T-helper 1 cell treated with Interleukin-12 subunit alpha and Interleukin-12 subunit beta and Interleukin-4 antibody, amounts not matched to agents 30 ng/mL and 1 ng/mL, for 36 hours (primary cell): ENCODE results near the gene DSCAML1. TPM values are rescaled to one million over a fixed set of nuclear protein-coding genes. Genes with fewer than 3 reads are reported as not detected.

Source experiments
- intact Hi-C: fragments of 100-400 bp; cut with micrococcal nuclease; formaldehyde crosslinking; loops from one replicate; pipeline ENCODE4 v1.15.1; 2024
- total RNA-seq: library from RNA; stranded (reverse); gene quantifications from 2 replicates; pipeline ENCODE4 v1.2.3, GENCODE V29; 2022

DSCAML1 gene
- total RNA-seq, 1 donor from 2014 or later, result 0.27 TPM

DNA sequence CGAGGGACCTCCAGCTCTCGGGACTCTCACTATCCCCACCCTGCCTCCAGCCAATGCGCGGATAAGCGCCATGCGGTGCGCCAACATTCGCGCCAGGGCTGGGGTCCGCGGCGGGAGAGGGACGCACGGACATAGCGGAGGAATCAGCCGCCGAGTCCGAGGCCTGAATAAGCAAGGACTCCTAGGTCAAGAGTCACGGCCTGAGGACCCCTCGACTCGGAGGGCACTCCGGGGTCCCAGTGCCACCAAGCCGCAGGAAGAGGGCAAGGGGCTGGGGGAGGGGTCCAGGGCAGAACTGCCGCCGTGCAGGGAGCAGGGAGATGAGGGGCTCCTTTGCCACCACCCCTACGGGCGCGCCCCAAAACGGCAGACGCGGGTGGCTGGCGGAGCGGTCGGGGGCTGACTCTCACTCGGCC lies 552 bp downstream of the DSCAML1 start:
- intact Hi-C loops, result no loop called here

DNA sequence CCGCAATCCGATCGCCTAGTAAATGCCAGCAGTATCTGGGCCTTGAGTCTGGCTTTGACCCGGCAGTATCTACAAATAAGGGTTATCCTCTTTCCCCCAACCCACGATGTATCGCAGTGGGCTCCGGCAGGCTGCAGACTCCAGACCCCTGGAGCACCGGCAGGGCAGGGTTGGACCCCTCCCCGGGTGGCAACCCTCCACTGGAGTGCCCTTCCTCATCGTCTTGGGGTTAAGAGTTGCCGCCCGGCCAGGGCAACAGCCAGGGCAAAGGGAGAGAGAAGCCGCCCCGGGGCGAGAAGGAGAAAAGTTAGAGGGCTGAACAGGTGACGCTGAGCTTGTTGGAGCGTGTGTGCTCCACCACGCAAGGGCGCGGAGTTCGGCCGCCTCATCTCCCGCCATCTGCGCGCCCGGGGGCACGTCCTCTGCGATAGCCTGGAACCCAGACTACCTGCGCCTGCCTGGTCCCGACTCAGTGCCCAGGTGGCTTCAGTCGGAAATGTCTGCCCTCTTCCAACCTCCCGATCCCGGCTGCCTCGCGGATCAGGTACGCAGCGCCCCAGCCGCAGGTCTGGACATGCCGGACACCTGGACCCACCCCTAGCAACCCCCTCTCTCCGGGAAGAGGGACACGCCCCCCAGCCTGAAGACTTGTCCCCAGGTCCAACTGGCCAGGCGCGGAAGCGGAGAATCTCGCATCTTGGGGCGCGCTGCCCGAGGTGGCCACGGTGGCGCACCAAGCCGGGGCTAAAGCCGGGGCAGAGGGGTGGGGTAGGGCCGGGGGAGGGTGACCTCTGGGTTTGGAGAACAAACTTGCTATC lies 1.2 kb downstream of the DSCAML1 start:
- intact Hi-C loops, result no loop called here

DNA sequence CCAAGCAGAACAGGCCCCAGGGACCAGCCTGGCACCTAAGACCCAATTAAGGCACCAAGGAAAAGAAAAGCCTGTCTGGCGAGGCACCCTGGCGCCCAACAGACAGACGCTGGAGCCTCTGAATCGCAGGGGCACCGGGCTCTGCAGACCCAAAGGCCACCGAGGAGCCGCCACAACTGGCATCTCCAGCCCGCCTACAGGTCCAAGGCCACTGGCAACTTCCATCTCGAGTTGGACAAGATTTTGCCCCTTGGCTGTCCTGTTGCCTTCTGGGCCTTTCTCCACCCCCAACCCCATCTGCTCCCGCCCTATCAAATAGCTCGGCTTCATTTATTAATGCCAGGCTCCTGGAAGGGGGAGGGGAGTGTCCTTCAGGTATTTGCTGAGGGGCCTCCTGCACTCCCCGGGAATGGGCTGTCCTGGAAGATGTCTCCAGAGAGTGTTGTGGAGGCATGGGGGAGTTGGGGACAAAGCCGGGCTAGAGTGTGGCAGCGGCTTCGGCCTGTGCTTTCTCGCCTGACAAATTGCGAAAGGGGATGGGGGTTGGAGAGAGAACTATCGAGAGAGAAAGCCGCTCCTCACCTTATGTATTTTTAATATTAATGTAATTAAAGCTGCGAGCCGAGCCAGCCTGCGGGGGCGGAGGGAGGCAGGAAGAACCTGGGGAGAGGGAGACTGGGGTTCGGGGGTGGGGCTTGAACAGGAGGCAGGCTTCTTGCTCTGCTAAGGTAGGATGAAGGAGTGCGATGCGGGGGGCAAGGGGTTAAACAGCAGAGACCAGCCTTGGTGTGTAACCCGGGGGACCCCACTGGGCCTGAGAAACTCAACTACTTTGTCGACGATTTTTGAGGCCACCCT lies 2.0 kb downstream of the DSCAML1 start:
- intact Hi-C loops, result no loop called here

DNA sequence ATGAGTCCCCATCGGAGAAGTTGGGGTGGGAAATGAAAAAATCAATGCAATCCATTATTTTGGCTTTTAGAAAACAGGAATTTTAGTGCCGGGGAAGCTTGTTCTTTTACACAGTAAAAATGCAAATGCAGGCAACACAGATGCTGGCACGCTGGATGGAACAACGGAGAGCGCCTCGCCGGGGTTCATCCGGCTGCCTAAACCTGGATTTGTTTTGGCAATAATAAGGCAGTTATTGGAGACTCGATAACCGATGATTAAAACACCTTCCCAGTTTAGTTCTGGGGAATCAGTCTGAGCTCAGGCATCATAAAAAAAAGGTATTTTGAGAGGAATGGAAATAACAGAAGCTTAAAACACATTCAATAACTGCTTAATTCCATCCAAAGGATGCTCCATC lies 2.9 kb downstream of the DSCAML1 start:
- intact Hi-C loops, result no loop called here

DNA sequence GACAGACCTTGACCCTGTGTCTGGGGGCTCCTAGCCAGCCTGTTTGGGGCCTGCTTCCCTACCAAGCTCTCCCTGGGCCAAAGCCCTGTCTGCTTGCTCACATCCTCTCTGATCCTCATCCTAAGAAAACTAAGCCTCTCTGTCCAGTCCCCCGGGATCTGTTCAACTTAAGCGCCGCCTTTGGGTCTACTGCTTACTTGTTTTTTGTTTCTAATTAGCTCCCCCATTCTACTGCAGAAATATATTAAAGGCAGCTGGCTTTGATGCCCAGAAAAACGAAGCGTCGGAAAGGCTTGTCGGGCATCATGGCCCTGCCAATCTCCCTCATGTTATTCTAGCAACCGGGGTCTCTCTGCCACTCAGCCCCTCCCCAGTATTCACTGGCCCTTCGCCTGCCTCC lies 3.4 kb downstream of the DSCAML1 start:
- intact Hi-C loops, result no loop called here

DNA sequence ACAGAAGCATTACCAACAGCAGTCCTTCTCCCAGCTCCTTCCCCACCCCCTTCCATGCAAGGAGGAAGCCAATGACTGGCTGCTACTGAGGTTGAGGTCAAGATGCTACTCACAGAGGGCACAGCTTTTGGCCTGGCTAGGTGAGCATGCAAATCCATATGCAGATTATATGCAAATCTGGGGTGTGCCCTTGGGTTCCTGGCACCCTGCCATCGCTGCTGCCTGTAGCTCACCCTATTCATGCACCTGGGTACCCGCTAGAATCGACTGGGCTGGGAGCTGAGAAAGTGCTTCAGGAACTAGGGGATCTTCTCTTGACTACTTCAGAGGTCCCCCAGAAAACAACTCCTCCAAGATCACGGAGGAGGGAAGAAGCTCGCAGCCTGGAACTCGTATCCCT lies 4.0 kb downstream of the DSCAML1 start:
- intact Hi-C loops, result no loop called here

DNA sequence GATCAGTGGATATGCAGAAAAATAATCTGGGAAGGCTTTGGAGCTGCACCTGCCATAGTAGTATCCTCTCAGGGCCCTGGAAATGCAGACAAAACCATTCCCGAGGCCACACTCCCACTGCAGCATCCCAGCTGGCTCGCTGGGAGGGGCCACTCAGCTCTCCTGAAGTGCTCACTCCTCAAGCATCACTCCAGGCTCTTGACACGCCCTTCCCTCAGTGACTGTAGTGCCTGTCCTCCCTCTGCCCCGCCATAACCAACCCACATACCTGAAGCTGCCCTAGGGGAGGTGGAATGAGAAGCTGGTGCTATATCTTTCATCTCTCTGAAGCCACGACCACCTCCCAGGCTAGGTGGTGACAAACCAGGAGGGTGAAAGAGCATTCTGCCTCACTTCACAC lies 4.8 kb downstream of the DSCAML1 start:
- intact Hi-C loops, result no loop called here

DNA sequence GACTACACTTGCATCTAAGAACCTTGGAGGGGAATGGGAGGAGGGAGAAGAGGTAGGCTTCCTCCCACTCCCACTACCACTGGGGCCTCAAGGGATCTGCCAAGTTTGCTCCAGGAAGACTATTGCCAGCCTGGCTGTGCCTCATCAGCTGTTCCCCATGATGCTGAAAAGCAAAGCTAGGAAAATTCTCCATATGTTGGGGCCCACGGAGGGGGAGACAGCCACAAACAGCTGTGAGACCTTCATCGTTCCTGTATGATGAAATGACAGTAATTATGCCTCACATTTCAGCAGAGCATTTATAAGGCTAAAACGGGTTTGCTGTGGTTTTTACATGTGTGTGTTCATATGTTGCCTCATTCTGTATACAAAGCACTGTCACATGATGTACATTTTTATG lies 6.7 kb downstream of the DSCAML1 start:
- intact Hi-C loops, result no loop called here

DNA sequence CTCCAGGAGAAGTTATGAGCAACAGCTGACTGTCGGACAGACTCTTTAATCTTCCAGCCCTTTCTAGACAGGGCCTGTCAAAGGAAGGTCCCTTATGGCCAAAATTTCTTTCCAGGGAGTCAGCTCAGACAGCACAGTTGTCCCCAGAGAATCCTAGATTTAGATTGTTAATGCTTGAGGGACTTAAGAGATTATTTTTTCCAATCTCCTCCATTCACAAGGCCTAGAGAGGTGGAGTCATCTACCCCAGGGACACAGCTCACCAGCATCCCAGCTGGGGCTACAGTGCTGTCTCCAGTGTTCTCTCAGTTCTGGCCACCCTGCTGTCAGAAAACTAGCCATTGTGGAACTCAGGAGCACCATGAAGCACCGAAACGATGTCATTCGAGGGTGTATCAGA lies 7.8 kb downstream of the DSCAML1 start:
- intact Hi-C loops, result no loop called here

DNA sequence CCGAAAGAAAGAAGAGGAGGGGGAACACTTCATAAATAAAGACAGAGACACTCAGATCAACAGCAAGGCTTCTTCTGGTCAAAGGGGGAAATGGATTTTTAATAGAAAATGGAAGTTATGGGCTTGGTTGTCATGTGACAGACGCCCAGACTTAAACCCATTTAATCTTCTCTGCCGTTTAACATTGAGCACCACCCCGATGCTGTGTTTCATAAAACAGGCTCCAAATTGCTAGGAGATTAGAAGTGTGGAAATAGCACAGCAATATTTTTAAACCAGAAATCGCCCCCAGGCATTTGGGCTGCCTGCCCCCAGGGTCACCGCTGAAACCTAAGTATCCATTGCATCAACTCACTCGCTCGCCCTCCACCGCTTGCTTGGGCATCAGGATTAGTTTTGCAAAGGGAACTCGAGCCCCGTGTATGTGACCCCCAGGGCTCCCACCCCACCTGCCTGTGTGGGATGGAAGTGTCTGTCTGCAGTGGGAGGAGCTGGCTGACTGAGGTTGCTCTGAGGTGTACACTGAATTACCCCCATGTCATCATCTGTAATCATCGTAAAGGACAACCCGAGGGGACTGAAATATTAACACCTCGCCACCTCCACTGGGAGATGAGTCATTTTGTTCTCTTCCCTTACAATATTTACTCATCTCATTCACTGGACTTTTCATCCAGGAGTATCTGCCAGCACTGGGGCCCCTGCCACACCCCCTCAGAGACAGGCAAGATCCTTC lies 10.7 kb downstream of the DSCAML1 start:
- intact Hi-C loops, result no loop called here

DNA sequence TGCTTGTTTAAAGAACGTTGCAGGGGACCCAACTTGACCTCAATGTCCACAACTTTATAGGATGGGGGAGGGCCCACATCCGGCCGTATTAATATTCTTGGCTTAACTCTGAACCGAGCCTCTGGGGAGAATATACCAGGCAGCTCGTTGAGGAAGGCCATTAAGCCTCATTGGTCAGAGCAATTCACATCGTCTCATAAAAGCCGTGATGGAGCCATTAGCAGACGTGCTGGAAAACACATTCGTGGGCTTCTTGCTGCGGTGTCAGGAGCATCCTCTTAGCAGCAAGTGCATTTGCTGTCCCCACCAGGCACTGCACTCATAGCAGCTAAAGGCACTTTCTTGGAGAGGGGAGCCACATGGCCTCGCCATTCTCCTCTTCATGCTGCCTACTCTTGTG lies 14.9 kb downstream of the DSCAML1 start:
- intact Hi-C loops, result no loop called here

DNA sequence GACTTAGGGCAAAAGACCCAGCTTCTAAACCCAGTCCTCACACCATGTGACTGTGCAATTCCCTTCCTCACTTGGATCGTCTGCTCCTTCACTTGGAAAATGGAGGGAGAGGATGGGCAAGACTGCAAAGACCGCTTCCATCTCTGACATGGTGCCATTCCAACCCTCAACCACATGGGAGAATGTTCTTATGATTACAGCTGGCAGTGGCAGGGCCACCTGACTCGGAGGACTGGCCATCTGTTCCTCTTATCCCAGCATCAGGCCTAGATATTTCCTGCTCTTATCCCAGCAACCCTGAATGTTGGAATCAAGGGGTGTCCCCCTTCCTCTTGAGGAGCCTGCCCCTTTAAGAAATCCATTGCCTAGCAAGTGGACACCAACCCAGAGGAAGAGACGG lies 15.4 kb downstream of the DSCAML1 start:
- intact Hi-C loops, result no loop called here

DNA sequence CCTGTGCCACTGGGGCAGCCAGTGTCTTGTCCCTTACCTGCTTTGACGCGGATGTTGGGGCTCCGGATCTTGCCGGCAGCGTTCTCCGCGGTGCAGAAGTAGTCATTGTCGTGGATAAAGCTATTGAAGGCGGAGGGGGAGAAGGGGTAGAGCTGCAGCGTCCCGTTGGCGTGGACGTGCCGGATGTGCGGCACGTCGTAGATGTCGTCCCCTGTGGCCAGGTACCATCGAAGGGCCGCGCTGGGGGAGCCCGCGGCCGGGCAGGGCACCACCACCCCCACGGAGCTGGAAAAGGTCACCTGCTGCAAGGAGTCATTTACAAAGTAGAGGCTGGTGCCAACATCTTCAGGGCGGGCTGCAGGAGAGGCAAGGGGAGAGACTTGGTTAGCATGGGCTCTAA lies 16.6 kb downstream of the DSCAML1 start:
- intact Hi-C loops, result no loop called here

DNA sequence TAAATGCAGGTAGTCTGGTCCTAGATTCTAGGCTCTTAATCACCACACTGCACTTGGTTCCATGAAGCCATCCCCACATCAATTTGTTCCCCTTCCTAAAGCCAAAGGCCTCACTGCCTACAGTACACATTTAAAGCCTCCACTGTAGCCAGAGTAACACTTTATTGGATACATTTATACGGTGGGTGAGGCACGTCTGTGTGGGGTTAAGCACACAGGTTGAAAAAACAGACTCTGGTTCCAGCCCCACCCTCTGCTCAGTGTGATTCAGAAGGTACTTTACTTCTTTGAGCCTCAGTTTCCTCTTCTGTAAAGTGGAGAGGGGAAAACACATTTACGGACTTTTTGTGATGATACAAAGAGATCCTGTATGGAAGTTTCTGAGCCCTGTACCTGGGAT lies 22.5 kb downstream of the DSCAML1 start:
- intact Hi-C loops, result no loop called here

DNA sequence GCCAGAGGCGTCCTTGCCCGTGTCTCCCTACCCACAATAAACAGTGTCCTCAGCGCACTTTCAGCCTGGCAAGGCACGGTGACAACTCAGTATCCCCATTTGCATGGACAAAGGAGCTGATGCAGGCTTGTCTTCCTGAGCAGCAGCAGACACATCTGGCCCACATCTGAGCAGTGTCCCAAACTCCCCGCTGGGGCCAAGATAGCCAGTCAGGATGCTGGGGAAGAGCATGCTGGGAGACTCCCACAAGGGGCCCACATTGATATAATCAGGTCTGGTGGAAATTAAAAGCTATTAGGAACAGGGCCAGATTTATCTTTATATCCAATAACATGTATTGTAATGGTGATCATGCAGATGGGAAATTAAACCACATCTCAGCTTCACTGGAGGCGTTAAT lies 24.7 kb downstream of the DSCAML1 start:
- intact Hi-C loops, result no loop called here

DNA sequence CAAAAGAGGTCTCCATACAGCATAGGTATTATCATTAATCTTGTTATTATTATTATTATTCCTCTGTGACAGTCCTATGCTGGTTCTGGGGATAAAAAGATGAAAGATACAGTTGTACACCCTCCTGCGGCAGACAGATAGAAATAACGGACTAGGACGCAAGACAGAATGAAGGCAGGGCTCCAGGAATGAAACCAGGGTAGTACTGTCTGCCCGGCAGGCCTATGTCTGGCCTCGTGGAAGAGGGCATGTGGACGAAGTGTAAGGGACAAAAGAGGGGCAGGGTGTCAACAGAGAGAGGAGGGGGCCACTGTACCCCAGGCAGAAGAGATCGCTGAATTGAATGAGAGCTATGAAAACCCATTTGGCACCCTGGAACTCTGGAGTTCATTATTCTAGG lies 25.2 kb downstream of the DSCAML1 start:
- intact Hi-C loops, result no loop called here

DNA sequence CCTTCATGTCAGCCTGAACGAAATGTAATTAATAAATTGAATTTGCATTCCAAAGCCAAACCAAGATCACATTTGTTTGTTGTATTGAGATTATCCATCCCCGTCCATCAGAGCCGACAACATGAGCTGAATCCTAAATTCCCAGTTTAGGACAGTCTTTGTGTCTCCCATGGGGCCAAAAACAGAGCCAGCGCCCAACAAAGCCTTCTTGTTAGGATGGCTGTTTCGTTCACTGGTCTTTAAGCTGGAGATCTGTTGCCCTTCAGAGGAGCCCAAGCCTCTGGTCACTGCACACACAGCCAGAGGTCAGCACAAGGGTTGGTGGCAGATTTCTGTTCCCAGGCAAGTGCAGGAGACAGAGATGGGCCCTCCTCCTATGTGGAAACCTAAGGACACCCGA lies 25.8 kb downstream of the DSCAML1 start:
- intact Hi-C loops, result no loop called here

DNA sequence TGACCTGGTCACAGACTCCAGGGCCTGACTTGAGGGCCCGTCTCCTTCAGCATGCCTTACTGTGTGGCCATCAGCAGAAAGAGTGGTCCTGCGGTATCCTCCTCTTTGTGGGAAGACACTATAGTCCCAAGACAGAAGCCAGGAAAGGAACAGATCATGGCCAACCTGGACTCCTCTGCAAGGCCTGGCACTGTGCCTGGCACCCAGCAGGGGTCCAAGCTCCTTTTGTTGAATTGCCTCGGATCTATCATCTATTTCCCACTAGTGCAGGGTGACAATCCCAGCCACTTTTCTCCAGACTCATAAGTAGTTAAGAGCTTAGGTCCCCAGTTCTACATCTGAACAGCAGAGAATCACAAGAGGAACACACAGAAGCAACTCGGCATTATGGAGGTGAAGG lies 27.0 kb downstream of the DSCAML1 start:
- intact Hi-C loops, result no loop called here

DNA sequence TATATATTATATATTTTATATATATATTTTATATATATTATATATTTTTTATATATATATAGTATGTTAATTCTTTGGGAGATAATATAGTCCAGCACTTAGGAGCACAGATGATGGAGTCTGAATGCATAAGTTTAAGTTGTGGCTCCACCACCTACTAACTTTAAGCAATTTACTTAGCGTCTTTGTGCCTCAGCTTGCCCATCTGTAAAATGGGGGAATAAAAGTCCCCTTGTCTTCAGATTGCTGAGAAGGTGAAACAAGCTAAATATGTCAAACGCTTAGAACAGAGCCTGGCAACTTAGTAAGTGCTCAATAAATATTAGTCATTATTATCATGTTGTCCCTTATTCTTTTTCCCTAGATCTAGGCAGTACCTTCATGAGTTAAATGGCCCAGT lies 27.5 kb downstream of the DSCAML1 start:
- intact Hi-C loops, result no loop called here

DNA sequence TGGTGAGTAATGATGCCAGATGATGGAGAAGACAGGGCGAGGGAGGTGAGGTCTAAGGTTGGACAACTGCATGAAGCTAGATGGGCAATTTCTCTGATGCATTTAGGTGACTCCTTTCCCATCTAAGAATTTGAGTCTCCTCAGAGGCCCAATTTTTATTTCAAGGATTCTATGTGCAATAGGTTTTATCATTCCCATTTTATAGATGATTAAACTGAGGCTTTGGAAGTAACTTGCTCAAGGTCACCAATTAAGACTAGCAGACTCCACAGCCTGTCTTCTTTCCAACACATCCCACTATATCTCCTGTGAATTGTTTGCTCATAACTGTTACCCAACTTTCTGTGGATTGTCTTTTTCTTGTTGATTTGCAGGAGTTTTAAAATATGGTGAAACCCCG lies 28.5 kb downstream of the DSCAML1 start:
- intact Hi-C loops, result no loop called here

DNA sequence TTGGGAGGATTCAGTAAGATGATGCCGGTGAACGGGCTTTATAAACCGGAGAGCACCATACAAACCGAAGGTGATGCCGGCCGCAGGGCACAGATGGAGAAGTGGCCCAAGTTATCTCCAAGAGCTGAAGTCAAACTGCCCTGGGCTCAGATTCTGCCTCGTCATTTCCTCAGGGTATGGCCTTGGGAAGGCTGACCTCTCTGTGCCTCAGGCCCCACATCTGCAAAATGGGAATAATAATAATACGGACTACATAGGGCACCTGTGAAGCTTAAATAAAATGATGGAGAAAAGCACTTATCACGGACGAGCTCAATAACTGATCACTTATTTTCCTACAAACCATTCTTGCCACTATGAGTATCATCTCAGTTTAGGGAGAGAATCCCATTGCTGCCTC lies 29.9 kb downstream of the DSCAML1 start:
- intact Hi-C loops, result no loop called here

DNA sequence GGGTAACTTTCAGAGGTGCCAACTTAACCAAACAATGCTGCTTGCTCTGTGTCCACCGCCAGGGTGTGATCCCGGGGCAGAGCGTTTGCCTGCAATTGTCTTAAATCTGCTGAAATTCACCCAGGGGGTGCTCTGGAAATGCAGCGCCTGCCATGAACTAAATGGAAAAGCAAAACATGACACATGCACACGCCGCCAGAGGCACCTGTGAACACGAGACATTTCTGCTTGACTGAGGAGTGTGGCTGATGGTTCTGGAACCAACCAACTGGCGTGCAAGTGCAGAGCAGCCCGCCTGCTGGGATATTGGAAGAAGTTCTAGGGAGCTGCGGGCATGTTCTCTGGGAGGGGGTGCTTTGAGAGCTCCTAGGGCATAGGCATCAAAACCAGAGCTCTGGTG lies 30.4 kb downstream of the DSCAML1 start:
- intact Hi-C loops, result no loop called here
